ENCODE results near the gene DMKN.

DNA sequence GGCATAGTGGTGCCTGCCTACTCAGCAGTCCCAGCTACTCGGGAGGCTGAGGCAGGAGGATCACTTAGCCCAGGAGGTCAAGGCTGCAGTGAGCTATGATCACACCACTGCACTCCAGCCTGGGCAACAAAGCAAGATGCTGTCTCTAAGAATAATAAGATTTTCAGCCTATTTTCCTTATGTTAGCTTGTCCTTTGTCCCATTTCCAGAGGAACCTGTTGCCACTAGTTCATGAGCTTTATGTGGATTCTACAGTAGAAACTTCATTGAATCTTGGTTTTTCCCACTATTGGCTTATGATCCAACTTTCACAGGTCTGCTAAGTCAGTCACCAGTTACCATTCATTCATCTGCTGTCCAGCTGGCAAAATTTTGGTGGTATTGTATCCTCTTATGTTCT is 47.2 kb downstream of the DMKN start:
- no peak for TF ChIP-seq CTCF (IDR thresholded peaks at IDR 0.05)
- TF ChIP-seq POLR2AphosphoS5 (IDR thresholded peaks at IDR 0.05; ENCODE audit: low read depth, low read length): no peak
- no peak for TF ChIP-seq TCF7L2 (IDR thresholded peaks at IDR 0.05; ENCODE audit: low read depth, low read length)
- TF ChIP-seq SIN3A (IDR thresholded peaks at IDR 0.05; ENCODE audit: borderline replicate concordance, insufficient read depth, low read depth, low read length): no peak
- no peak for TF ChIP-seq REST (IDR thresholded peaks at IDR 0.05; ENCODE audit: insufficient read depth in 1 of 2, low read depth in 2 of 2, low read length in 1 of 2)

All from Panc1 (cell line).